GM11168 (cell line): ENCODE results near the gene RAP1GAP2.
"Not testable (repeated sequence)": the region's sequence is repeated elsewhere in the genome, so short reads cannot be mapped to it uniquely, and the experiment has no call there.

Experiments used
- in situ Hi-C: fragments of 300-500 bp; cut with MboI; formaldehyde crosslinking; loops from one replicate; pipeline ENCODE4 v1.12.0; 2022; ENCODE audit warnings: low sequenced_read_pairs; ENCODE audit not compliant: unreplicated experiment

The RAP1GAP2 gene

GRCh38 chr17:3048727-3049471 is 252.7 kb downstream of the RAP1GAP2 start:
- in situ Hi-C loops, result loop anchor here (25.0 kb wide), 1 partner anchor 613 kb away; the partner anchor contains the start of genes EMC6 and TAX1BP3

GRCh38 chr17:3049705-3050295 is 253.6 kb downstream of the RAP1GAP2 start:
- in situ Hi-C loops, result loop anchor here (25.0 kb wide), 1 partner anchor 613 kb away; the partner anchor contains the start of genes EMC6 and TAX1BP3

GRCh38 chr17:3054868-3055267 is 258.6 kb downstream of the RAP1GAP2 start:
- in situ Hi-C loops, result not testable (repeated sequence)

GRCh38 chr17:3062824-3063377 is 266.7 kb downstream of the RAP1GAP2 start:
- in situ Hi-C loops, result not testable (repeated sequence)

- in situ Hi-C loops, result not testable (repeated sequence)
These were observed 267.3 kb downstream of the RAP1GAP2 start, which contains the start of gene OR1D5 for GRCh38 chr17:3063507-3063906. TSS of gene OR1D5 (minus strand) at chr17:3063607. CDS start at chr17:3063607, 0 bp downstream.

GRCh38 chr17:3065192-3065591 is 269.0 kb downstream of the RAP1GAP2 start:
- in situ Hi-C loops, result not testable (repeated sequence)

GRCh38 chr17:3073850-3074249 is 277.6 kb downstream of the RAP1GAP2 start:
- in situ Hi-C loops, result loop anchor here (5.0 kb wide), 1 partner anchor 158 kb away; no protein-coding TSS in a partner anchor
